K562 (cell line): ENCODE data around the gene AARS1. TPM values are rescaled to one million over a fixed set of nuclear protein-coding genes. Genes with fewer than 3 reads are reported as not detected.
A peak's percentile ranks its signal among the peaks of the same experiment; 100 is the strongest.

Source experiments
- ATF1 ChIP-seq, 2 experiments: fragments of 450-650 bp in 1 of 2; IDR thresholded peaks; 2 replicates each; pipeline ENCODE4 v1.6.1; 2016; ENCODE audit warnings: missing compliant biosample characterization in 1 of 2, missing genetic modification characterization in 1 of 2
- ATF7 ChIP-seq: fragments of 450-650 bp; IDR thresholded peaks from 2 replicates; pipeline ENCODE4 v1.7.1; 2014; ENCODE audit warnings: mild to moderate bottlenecking, moderate library complexity
- EP400 ChIP-seq: fragments of 450-650 bp; IDR thresholded peaks from 2 replicates; pipeline ENCODE4 v1.6.1; 2017; ENCODE audit warnings: antibody characterized with exemption, mild to moderate bottlenecking, moderate library complexity
- ETV5 ChIP-seq: sonication (generic); formaldehyde crosslinking; IDR thresholded peaks from 2 replicates; pipeline ENCODE4 v1.4.0; 2020; ENCODE audit warnings: low read depth, mild to moderate bottlenecking, missing genetic modification reagents
- FUS ChIP-seq: fragments of 200-400 bp; formaldehyde crosslinking; optimal IDR thresholded peaks from 2 replicates; pipeline ENCODE3; 2017; ENCODE audit warnings: low read depth, low read length
- GABPA ChIP-seq: fragments of 200-800 bp; sonication (Bioruptor generic); conservative IDR thresholded peaks from 2 replicates; pipeline ENCODE4 v1.6.1; 2016; ENCODE audit warnings: low read depth, missing genetic modification characterization, missing compliant biosample characterization
- GTF2F1 ChIP-seq: IDR thresholded peaks from 2 replicates; pipeline ENCODE4 v1.6.1; 2011; ENCODE audit warnings: low read depth, low read length, improper control_type of control experiment
- MCM5 ChIP-seq: fragments of 450-650 bp; IDR thresholded peaks from 2 replicates; pipeline ENCODE4 v1.6.1; 2016; ENCODE audit warnings: low read depth
- NFIX ChIP-seq: fragments of 250-450 bp; sonication (Bioruptor Pico); IDR thresholded peaks from 2 replicates; pipeline ENCODE4 v1.4.0; 2020; ENCODE audit warnings: low read depth, mild to moderate bottlenecking, moderate library complexity
- TCF7L2 ChIP-seq: fragments of 150-350 bp; IDR thresholded peaks from 2 replicates; pipeline ENCODE4 v1.6.1; 2016; ENCODE audit warnings: low read depth, mild to moderate bottlenecking, low read length, moderate library complexity
- YY1 ChIP-seq, 3 experiments: IDR thresholded peaks; 2 replicates each; pipeline ENCODE4 v1.6.1; 2011; ENCODE audit warnings: low read length in 2 of 3, mild to moderate bottlenecking in 2 of 3, moderate library complexity in 2 of 3, borderline replicate concordance in 1 of 3, control low read depth in 1 of 3, low read depth in 1 of 3; ENCODE audit not compliant: insufficient read depth in 3 of 3, insufficient replicate concordance in 2 of 3, control insufficient read depth in 1 of 3, insufficient read length in 1 of 3; ENCODE audit errors: extremely low read depth in 1 of 3
- ZBED1 ChIP-seq: IDR thresholded peaks from 2 replicates; pipeline ENCODE4 v1.6.1; 2014
- ZNF384 ChIP-seq: IDR thresholded peaks from 2 replicates; pipeline ENCODE4 v1.6.1; 2012; ENCODE audit warnings: low read depth, low read length, improper control_type of control experiment
- ZNF586 ChIP-seq: fragments of 450-650 bp; formaldehyde crosslinking; conservative IDR thresholded peaks from 2 replicates; pipeline ENCODE4 v1.4.0; 2020; ENCODE audit warnings: mild to moderate bottlenecking, moderate library complexity
- polyA plus RNA-seq, 8 experiments: library from polyadenylated mRNA; depleted of rRNA in 4 of 8; stranded (reverse) in 5 of 8; unstranded in 3 of 8; fragments of >200 nt; fragmentation: Nextera tagmentation in 2 of 8; fragmentation: Illumina TruSeq in 1 of 8; extraction: Ambion mirVana in 2 of 8; extraction: Trizol in 1 of 8; gene quantifications; 2 replicates each; pipeline versions ENCODE4 v1.2.1 to v1.2.3, GENCODE V29; 2011 to 2014; ENCODE audit warnings: inconsistent platforms in 1 of 8, missing spikeins in 1 of 8
- total RNA-seq, 7 experiments: library from RNA; depleted of rRNA in 6 of 7; stranded (reverse); fragments of >200 nt in 6 of 7; fragmentation: Illumina TruSeq in 2 of 7; extraction: Trizol in 2 of 7; gene quantifications; 2 replicates each; pipeline versions ENCODE4 v1.2.1 to v1.2.3, GENCODE V29; 2011 to 2021; ENCODE audit warnings: low replicate concordance in 1 of 7
- TF ChIP-seq, protein P1 (sequence below), 2 experiments: IDR thresholded peaks in 1 of 2; conservative IDR thresholded peaks in 1 of 2; 2 replicates each; pipeline ENCODE4 v1.6.1; 2016; ENCODE audit warnings: low read depth in 2 of 2, mild to moderate bottlenecking in 1 of 2, missing compliant biosample characterization in 1 of 2, missing genetic modification characterization in 1 of 2, moderate library complexity in 1 of 2
- TF ChIP-seq, protein P2 (sequence below), 2 experiments: fragments of 450-650 bp; IDR thresholded peaks; 2 replicates each; pipeline ENCODE4 v1.6.1; 2018; ENCODE audit warnings: mild to moderate bottlenecking in 2 of 2, low read depth in 1 of 2; ENCODE audit not compliant: partially characterized antibody in 2 of 2
- TF ChIP-seq, protein P3 (sequence below): fragments of 250-450 bp; sonication (Bioruptor Pico); IDR thresholded peaks from 2 replicates; pipeline ENCODE4 v1.5.0; 2020; ENCODE audit warnings: mild to moderate bottlenecking, borderline replicate concordance

Gene AARS1
- total and polyA plus RNA-seq, 9 of the 15 experiments (the other 6 are each of a cell fraction or from before 2014, with no cell fraction given) = 50.1 to 235 (median 174) TPM

DNA sequence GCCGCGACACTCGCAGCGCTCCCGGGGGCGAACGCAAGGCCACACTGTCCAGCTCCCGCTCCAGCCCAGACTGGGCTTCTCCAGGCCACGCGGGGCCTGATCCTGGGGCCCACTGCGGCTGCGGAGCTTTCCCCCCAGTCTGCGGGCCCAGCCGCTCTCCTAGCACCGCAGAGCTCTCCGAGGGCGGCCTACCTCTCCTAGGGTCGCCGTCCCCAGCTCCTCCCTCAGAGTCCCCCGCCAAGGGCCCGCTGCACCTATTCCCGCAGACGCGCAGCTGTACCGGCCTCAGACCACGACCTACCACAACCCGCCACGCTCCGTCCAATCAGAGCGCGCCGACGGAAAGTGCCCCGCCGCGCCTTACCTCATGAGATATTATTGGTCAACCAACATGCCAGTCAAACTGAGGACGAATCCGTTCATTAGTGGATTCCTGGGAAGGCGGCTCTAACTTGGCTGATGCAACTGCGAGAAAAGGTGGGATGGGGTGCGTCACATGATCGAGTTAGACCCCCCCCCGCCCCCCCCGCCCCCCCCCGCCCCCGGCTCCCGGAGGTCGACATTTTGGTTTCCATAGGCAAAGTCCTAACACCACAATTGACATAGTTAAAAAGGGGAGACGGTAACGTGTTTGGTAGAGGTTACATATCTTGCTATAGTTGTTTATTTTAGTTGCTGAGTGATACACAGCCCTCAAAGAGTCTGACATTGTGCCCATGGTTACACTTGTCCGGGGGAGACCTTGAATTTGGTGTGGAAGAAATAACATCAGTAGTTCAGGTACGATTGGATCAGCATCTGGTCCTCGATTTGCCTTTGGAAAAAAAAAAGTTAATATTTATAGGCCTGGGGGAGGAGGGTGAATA lies at the start of gene AARS1 (continued):
- TF ChIP-seq, protein P1, sequence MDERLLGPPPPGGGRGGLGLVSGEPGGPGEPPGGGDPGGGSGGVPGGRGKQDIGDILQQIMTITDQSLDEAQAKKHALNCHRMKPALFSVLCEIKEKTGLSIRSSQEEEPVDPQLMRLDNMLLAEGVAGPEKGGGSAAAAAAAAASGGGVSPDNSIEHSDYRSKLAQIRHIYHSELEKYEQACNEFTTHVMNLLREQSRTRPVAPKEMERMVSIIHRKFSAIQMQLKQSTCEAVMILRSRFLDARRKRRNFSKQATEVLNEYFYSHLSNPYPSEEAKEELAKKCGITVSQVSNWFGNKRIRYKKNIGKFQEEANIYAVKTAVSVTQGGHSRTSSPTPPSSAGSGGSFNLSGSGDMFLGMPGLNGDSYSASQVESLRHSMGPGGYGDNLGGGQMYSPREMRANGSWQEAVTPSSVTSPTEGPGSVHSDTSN (CRISPR knock-in tag; IDR thresholded peaks at IDR 0.05; ENCODE audit: low read depth) = peak; percentile 97
- TF ChIP-seq, protein P1 (tag; conservative IDR thresholded peaks at IDR 0.05; ENCODE audit: low read depth) = peak; percentile 98
- TF ChIP-seq EP400 (peak; percentile 96), NFIX (CRISPR knock-in tag) (no peak), TCF7L2 (no peak), MCM5 (no peak), ZNF384 (no peak), ZBED1 (peak; percentile 64), YY1 (IDR thresholded peaks at IDR 0.05; ENCODE audit: borderline replicate concordance in 1 of 3, control insufficient read depth in 1 of 3, extremely low read depth in 1 of 3, insufficient read depth in 3 of 3, insufficient read length in 1 of 3, insufficient replicate concordance in 2 of 3, low read depth in 1 of 3, low read length in 2 of 3) (peak in 2 of 3 experiments; percentile 58 to 76), ETV5 (CRISPR knock-in tag) (peak; percentile 46; the same call in 1 of the 2 replicates), ATF7 (peak; percentile 96), GTF2F1 (peak; percentile 92), FUS (no peak), ATF1 (CRISPR knock-in tag; IDR thresholded peaks at IDR 0.05) (no peak), ATF1 (tag; IDR thresholded peaks at IDR 0.05) (peak; percentile 91), GABPA (tag) (peak; percentile 50), ZNF586 (peak; percentile 87; the same call in 1 of the 2 replicates)
- TF ChIP-seq, protein P2, sequence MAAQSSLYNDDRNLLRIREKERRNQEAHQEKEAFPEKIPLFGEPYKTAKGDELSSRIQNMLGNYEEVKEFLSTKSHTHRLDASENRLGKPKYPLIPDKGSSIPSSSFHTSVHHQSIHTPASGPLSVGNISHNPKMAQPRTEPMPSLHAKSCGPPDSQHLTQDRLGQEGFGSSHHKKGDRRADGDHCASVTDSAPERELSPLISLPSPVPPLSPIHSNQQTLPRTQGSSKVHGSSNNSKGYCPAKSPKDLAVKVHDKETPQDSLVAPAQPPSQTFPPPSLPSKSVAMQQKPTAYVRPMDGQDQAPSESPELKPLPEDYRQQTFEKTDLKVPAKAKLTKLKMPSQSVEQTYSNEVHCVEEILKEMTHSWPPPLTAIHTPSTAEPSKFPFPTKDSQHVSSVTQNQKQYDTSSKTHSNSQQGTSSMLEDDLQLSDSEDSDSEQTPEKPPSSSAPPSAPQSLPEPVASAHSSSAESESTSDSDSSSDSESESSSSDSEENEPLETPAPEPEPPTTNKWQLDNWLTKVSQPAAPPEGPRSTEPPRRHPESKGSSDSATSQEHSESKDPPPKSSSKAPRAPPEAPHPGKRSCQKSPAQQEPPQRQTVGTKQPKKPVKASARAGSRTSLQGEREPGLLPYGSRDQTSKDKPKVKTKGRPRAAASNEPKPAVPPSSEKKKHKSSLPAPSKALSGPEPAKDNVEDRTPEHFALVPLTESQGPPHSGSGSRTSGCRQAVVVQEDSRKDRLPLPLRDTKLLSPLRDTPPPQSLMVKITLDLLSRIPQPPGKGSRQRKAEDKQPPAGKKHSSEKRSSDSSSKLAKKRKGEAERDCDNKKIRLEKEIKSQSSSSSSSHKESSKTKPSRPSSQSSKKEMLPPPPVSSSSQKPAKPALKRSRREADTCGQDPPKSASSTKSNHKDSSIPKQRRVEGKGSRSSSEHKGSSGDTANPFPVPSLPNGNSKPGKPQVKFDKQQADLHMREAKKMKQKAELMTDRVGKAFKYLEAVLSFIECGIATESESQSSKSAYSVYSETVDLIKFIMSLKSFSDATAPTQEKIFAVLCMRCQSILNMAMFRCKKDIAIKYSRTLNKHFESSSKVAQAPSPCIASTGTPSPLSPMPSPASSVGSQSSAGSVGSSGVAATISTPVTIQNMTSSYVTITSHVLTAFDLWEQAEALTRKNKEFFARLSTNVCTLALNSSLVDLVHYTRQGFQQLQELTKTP (IDR thresholded peaks at IDR 0.05; ENCODE audit: low read depth in 1 of 2, partially characterized antibody in 2 of 2) = peak; percentile 69 to 72
- TF ChIP-seq, protein P3, sequence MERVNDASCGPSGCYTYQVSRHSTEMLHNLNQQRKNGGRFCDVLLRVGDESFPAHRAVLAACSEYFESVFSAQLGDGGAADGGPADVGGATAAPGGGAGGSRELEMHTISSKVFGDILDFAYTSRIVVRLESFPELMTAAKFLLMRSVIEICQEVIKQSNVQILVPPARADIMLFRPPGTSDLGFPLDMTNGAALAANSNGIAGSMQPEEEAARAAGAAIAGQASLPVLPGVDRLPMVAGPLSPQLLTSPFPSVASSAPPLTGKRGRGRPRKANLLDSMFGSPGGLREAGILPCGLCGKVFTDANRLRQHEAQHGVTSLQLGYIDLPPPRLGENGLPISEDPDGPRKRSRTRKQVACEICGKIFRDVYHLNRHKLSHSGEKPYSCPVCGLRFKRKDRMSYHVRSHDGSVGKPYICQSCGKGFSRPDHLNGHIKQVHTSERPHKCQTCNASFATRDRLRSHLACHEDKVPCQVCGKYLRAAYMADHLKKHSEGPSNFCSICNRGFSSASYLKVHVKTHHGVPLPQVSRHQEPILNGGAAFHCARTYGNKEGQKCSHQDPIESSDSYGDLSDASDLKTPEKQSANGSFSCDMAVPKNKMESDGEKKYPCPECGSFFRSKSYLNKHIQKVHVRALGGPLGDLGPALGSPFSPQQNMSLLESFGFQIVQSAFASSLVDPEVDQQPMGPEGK (CRISPR knock-in tag) = 0 out of 2 replicates have a peak, but pooled peaks have one; percentile 50
